Activated CD4-positive, CD25-positive, alpha-beta regulatory T cell treated with anti-CD3 and anti-CD28 coated beads, Interleukin-2, amount 50 U/mL, for 24 hours (primary cell): ENCODE data around the gene TNS3.
"Not testable (repeated sequence)": the region's sequence is repeated elsewhere in the genome, so short reads cannot be mapped to it uniquely, and the experiment has no call there.

Source experiments
- ATAC-seq, 2 donors: fragments of 150-1000 bp; cut with Tn5 transposase; one replicate each; pipeline ENCODE4 v1.10.0; 2021; ENCODE audit warnings: mild to moderate bottlenecking in 1 of 2, moderate library complexity in 1 of 2

Gene TNS3

DNA sequence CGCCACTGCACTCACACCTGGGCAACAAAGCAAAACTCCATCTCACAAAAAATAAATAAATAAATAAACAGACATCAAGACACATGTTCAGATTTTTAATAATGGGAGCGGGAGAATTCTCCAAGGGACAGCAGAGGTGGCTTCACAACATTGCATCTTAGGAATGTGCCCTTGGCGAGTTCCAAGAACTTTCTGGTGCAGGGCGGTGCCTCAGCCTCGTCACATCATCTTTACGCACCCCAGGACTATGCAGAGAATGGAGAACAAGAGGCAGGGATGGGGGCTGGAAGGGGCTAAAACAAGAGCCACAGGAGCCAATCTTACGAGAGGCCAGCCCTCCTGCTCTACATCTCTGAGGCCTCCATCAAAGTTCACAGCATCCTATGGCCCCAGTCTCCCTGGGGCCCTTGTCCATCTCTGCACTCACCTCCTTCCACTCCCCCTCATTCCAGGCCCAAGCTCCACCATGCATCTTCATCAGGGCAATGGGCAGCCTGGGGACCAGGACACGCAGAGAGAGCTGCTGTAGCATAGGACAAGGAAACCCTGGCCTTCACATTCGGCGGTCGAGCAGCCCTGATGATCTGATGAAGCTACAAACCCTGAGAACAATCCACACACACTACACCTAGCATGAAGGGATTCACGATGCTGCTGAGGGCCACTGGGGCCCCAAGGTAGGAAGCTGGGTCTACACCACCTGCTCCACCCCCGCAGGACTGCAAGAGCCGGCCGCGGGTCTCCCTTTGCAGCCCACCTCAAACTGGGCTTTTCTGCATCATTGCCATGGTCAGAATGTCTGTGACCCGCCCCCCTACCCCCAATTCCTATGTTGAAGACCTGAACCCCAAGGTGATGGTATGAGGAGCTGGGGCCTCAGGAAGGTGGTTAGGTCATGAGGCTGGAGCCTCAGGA is 22.3 kb downstream of the TNS3 start:
- ATAC-seq = no peak

DNA sequence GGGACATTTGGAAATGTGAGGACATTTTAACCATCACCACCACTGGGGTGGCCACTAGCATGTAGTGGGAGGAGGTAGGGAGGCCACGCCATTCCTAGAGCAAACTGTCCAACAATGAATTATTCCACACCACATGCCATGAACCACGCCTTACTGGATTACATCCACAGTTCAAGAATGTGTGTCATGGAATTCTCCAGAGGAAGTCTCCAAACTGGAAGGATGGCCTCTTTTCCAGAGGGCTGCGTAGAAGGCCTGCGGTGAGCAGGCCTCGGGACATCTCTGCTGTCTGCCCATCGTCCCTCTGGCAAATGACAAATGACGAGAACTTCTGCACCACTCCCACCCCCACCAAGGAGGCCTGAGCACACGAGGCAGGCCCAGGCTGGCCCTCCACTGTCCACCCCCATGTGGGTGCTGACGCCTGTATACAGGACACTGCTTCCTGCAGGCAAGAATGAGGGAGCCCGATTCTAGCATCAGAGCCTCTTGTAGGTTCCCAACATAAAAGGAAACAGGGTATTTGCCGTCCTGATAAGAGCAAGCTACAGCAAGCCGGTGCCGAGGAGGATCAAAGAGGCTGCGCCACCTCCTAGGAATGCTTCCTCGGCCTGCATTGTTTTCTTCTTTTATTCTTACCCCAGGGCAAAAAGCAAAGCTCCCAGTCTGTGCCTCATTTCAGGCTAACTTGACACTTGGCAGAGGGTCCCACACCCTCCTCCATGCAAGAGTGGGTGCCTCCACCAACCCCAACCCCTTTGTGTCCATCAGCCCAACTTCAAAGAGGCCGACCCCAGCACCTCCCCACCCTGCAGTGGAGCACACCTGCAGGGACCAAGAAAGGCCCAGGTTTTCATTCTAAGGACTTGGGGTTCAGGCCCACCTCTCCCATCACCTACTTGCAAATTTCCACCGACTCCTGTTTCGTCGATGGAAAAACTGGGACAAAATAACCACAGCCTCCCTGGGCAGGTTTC is 23.9 kb downstream of the TNS3 start:
- no peak for ATAC-seq

GRCh38 chr7:47557317-47557693 is 24.6 kb downstream of the TNS3 start:
- ATAC-seq = no peak

DNA sequence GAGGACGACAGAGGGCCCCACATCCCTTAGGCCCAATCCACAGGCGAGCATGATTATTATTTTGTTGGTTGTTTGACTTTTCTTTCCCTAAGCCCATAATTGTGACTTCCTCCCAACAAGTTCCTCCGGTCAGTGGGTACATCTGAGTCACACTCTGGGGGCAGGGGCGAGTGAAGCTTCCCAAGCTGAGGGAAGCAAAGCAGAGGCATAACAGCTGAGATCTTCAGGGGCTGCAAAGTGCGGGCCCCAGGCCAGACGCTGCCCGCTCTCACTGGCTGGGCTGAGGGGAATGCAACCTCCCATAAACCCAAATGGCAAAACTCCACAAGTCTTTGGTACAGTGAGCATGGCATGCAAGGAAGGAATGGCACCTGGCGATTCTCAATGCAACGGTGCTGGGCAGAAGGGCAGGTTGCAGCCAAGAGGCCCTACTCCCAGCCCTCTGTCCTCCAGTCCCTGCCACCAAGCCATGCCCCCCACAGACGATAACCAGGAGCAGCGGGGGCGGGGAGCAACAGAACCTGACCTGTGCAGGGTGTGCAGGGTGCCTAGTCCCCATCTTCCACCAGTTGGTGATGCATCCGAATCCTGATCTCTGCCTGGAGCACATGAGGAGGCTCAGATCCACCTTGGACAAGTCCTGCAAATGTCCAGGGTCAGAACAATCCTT is 25.3 kb downstream of the TNS3 start:
- ATAC-seq = no peak

DNA sequence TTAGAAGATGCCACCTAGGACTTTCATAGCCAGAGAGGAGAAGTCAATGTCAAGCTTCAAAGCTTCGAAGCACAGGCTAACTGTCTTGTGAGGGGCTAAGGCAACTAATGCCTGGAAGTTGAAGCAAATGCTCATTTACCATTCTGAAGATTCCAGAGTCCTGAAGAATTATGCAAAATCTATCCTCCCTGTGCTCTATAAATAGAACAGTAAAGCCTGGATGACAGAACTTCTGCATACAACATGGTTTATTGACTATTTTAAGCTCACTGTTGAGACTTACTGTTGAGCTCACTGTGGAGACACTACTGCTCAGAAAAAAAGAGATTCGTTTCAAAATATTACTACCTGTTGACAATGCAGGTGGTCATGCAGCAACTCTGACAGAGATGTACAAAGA is 28.6 kb downstream of the TNS3 start:
- ATAC-seq = no peak

DNA sequence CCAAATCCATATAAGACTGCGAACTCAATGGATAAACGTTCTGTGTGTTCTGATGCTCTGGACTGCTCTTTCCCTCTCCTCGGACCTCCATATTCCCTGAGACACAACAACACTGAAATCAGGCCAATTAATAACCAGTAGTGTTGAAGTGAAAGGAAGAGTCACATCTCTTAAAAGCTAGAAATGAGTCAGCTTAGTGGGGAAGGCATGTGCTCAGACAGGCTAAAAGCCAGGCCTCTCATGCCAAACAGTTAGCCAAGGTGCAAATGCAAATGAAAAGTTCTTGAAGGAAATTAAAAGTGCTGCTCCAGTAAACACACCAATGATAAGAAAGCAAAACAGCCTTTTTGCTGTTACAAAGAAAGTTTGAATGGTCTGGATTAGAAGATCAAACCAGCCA is 29.3 kb downstream of the TNS3 start:
- no peak for ATAC-seq

GRCh38 chr7:47551668-47552440 is 30.1 kb downstream of the TNS3 start:
- ATAC-seq = no peak

GRCh38 chr7:47550788-47551470 is 31.0 kb downstream of the TNS3 start:
- ATAC-seq = no peak

DNA sequence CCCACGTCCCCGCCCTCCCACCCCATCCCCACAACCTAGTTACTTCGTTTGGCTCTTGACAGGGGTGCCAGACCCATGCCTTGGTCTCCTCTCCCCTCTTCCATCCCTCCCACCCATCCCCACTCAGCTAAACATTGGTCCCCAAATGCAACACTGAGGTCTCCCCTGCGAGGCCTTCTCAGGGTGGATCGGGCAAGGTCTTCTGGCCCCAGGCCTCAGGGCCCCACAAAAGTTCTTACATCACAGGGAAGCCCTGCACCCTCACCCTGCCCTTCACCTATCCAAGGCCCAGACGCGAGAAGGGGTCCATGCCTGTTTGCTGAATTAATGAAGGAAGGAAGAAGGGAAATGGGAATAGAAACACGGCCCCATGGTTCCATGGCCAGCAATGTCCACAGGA is 32.0 kb downstream of the TNS3 start:
- no peak for ATAC-seq

DNA sequence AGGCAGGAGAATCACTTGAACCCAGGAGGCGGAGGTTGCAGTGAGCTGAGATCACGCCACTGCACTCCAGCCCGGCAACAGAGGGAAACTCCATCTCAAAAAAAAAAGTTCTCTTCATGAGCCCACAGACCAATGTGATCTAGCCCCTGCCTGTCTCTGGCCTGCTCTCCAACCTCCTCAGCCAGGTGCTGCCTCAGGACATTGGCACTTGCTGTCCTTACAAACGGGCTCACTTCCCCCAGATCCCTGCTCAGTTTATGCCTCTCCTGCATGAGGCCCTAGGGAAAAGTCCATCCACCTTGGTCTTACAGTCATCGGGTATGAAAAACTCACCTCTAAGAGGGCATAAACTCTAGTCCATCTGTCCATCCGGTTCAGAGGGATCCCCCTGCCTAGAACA is 32.5 kb downstream of the TNS3 start:
- no peak for ATAC-seq

DNA sequence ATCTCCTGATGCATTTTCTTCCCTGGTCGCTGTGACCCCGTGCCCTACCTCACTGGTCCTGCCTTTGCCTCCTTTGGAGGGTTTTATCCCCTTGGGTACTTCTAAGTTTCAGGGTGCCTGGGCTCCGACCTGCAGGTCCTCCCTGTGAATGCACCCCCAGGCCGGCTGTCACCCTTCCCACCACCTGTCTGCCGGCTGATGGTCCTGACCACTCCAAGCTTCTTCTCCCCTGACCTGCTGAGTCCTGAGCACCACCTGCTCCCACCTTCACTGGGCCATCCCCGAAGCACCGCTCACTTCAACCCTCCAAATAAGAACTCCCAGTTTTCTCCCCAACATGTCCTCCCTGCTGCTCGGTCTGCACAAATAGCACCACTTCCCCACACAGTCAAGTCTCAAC is 33.4 kb downstream of the TNS3 start:
- ATAC-seq = no peak

- no peak for ATAC-seq
Measured at GRCh38 chr7:47546733-47547494, 35.0 kb downstream of the TNS3 start.

- no peak for ATAC-seq
Measured at GRCh38 chr7:47546171-47546570, 35.7 kb downstream of the TNS3 start.

DNA sequence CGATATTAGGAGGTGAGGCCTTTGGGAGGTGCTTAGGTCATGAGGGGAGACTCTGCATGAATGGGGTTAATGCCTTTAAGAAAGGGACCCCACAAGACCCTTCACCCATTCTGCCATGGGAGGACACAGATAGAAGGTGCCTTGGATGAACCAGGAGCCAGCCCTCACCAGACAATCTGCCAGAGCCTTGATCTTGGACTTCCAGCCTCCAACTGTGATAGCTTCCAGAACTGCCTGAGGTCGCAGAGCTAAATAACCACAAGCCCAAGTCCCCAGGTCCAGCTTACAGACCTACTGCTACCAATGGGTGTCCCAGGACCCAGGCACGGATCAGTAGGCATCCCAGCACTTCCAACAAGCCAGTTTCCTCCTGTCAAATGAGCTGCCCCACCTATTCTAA is 37.5 kb downstream of the TNS3 start:
- no peak for ATAC-seq

DNA sequence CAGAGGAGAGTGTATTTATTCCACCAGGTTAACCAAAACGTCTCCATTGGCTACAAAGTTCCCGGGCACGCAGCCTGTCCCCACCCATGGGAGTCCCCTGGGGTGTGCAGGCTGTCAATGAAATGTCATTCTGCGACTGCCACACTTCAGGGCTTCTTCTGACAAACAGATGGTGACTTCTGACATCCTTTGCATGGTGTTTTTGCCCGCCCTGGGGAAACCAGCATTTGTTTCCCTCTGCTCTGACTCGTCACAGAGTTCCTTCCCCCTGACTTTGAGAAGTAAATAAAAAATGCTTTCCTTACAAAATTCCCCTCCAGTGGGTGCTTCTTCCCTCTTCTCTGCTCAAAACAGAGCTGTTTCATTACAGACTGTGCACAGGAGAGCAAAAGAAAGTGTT is 38.2 kb downstream of the TNS3 start:
- ATAC-seq = peak in 1 of 2 donors; percentile 21

DNA sequence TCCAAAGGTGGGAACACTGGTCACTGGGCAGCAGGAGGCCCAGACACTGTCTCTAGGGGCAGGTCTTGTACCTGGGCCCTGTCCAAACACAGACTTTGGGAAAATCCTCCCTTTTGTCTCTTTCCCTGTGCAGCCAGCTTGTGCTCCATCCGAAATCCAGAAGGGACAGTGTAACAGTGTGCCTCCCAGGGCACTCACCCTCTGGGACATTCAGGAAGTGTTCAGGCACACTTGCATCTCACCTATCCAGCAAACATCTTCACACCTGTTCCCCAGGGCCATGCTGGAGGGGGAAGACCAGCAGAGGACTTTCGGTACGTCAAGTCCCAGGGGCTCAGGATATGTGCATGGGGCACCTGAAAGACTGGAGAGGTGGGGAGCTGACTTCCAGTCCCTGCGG is 38.9 kb downstream of the TNS3 start:
- no peak for ATAC-seq

DNA sequence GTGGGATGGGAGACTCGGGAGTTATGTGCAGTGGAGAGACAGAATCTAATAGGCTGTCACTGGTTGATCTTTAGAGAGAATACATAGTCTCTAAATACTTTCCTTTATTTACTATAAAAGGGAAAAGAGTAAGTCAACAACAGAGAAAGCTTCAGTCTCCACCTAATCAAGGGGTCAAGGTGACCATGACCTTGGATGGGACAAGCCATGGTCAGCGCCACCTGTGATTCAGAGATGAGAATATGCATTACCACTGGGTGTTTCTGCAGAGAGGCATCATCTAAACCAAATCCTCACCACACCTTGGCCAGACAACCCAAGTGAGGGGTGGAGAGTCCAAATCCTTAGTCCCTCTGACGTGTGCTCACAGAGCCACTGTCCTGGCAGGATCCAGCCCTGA is 39.9 kb downstream of the TNS3 start:
- ATAC-seq = no peak

- not testable (repeated sequence) for ATAC-seq
Measured at GRCh38 chr7:47541485-47541884, 40.4 kb downstream of the TNS3 start.

GRCh38 chr7:47540387-47541350 is 41.2 kb downstream of the TNS3 start:
- ATAC-seq = no peak

- no peak for ATAC-seq
Measured at GRCh38 chr7:47540053-47540386, 41.9 kb downstream of the TNS3 start.
